ENCODE data around the gene PGK1.

- TF ChIP-seq ZFX (IDR thresholded peaks at IDR 0.05) (no peak), ZNF274 (IDR thresholded peaks at IDR 0.05; ENCODE audit: low read depth, low read length) (no peak), CTCF (IDR thresholded peaks at IDR 0.05 in 2 of 3, conservative IDR thresholded peaks at IDR 0.05 in 1 of 3; ENCODE audit: borderline replicate concordance in 1 of 3, insufficient read depth in 1 of 3, low read depth in 2 of 3, low read length in 2 of 3) (no peak), RAD21 (IDR thresholded peaks at IDR 0.05; ENCODE audit: low read depth) (no peak), MAX (IDR thresholded peaks at IDR 0.05) (no peak), EZH2phosphoT487 (IDR thresholded peaks at IDR 0.05; ENCODE audit: borderline replicate concordance) (no peak)
These were observed 26.3 kb downstream of the PGK1 start for GRCh38 chrX:78130396-78130795.
